Duodenal mucosa (tissue), 2 donors: ENCODE measurements around the gene TMCO6.
A peak's percentile ranks its signal among the peaks of the same experiment; 100 is the strongest.
"Not testable (repeated sequence)": the region's sequence is repeated elsewhere in the genome, so short reads cannot be mapped to it uniquely, and the experiment has no call there.

ENCODE experiments used
- H3K27ac ChIP-seq: one replicate; pipeline ENCODE4 v1.7.0; 2013; ENCODE audit warnings: low read depth, low read length
- H3K27me3 ChIP-seq, 2 donors: one replicate each; pipeline ENCODE4 v1.7.0; 2013; ENCODE audit warnings: low read length in 2 of 2, control low read depth in 1 of 2; ENCODE audit not compliant: insufficient read depth in 2 of 2, control insufficient read depth in 1 of 2
- H3K36me3 ChIP-seq, 2 donors: one replicate each; pipeline ENCODE4 v1.7.0; 2013; ENCODE audit warnings: low read length in 2 of 2, control low read depth in 1 of 2; ENCODE audit not compliant: insufficient read depth in 2 of 2, control insufficient read depth in 1 of 2
- H3K4me1 ChIP-seq, 2 donors: one replicate each; pipeline ENCODE4 v1.7.0; 2013; ENCODE audit warnings: low read length in 2 of 2, control low read depth in 1 of 2; ENCODE audit not compliant: insufficient read depth in 2 of 2, control insufficient read depth in 1 of 2
- H3K4me3 ChIP-seq, 2 donors: one replicate each; pipeline ENCODE4 v1.7.0; 2013; ENCODE audit warnings: low read length in 2 of 2, low read depth in 1 of 2
- H3K9ac ChIP-seq, 2 donors: one replicate each; pipeline ENCODE4 v1.7.0; 2013; ENCODE audit warnings: low read length in 2 of 2, low read depth in 1 of 2
- H3K9me3 ChIP-seq, 2 donors: one replicate each; pipeline ENCODE4 v1.7.0; 2013; ENCODE audit warnings: low read length in 2 of 2, control low read depth in 1 of 2; ENCODE audit not compliant: control insufficient read depth in 1 of 2

Gene TMCO6

GRCh38 chr5:140637371-140638100 is 1.7 kb upstream of the TMCO6 start:
- Histone ChIP-seq H3K4me1 (peaks cover 13 to 21% of the 10 kb centered on the region in 2 donors), H3K36me3 (peaks cover 0 to 12% of the 10 kb centered on the region in 2 donors), H3K27me3 (no peaks in the 10 kb centered on the region), H3K4me3 (no peak overlapping the region), H3K27ac (no peak overlapping the region), H3K9me3 (no peaks in the 10 kb centered on the region), H3K9ac (no peak overlapping the region)

- not testable (repeated sequence) for H3K9me3 ChIP-seq, H3K27me3 ChIP-seq
- H3K4me3 ChIP-seq = peak overlapping the region; percentile 74 to 82
- peak overlapping the region; percentile 73 for H3K27ac ChIP-seq
- H3K9ac ChIP-seq = peak overlapping the region; percentile 58 to 64
- H3K4me1 ChIP-seq = peaks cover 5 to 12% of the 10 kb centered on the region in 2 donors
- peaks cover 2 to 21% of the 10 kb centered on the region in 2 donors for H3K36me3 ChIP-seq
Observed at GRCh38 chr5:140638898-140639147, 428 bp upstream of the TMCO6 start.

- Histone ChIP-seq H3K27me3 (no peaks in the 10 kb centered on the region), H3K9me3 (no peaks in the 10 kb centered on the region), H3K4me1 (peaks cover 12 to 18% of the 10 kb centered on the region in 2 donors), H3K9ac (no peak overlapping the region), H3K36me3 (peaks cover 19 to 37% of the 10 kb centered on the region in 2 donors), H3K4me3 (no peak overlapping the region), H3K27ac (no peak overlapping the region)
Observed at GRCh38 chr5:140641716-140642115, 2.5 kb downstream of the TMCO6 start.

- Histone ChIP-seq H3K27ac (no peak overlapping the region), H3K4me1 (peaks cover 13 to 19% of the 10 kb centered on the region in 2 donors), H3K36me3 (peaks cover 19 to 37% of the 10 kb centered on the region in 2 donors), H3K27me3 (no peaks in the 10 kb centered on the region), H3K9me3 (no peaks in the 10 kb centered on the region), H3K4me3 (no peak overlapping the region), H3K9ac (no peak overlapping the region)
Observed at GRCh38 chr5:140642718-140643117, 3.5 kb downstream of the TMCO6 start.

GRCh38 chr5:140647042-140647419 is 7.8 kb downstream of the TMCO6 start:
- H3K9me3 ChIP-seq = no peaks in the 10 kb centered on the region
- no peaks in the 10 kb centered on the region for H3K27me3 ChIP-seq
- peaks cover 24 to 50% of the 10 kb centered on the region in 2 donors for H3K36me3 ChIP-seq
- peaks cover 13 to 15% of the 10 kb centered on the region in 2 donors for H3K4me1 ChIP-seq
- peak overlapping the region; percentile 72 for H3K27ac ChIP-seq
- H3K9ac ChIP-seq = peak overlapping the region; percentile 77 to 88
- H3K4me3 ChIP-seq = peak overlapping the region; percentile 87 to 95

- no peaks in the 10 kb centered on the region for H3K9me3 ChIP-seq
- no peak overlapping the region for H3K9ac ChIP-seq
- no peak overlapping the region for H3K4me3 ChIP-seq
- H3K36me3 ChIP-seq = peaks cover 49 to 88% of the 10 kb centered on the region in 2 donors
- H3K27ac ChIP-seq = no peak overlapping the region
- H3K27me3 ChIP-seq = no peaks in the 10 kb centered on the region
- peaks cover 0 to 3% of the 10 kb centered on the region in 2 donors for H3K4me1 ChIP-seq
Observed at GRCh38 chr5:140658870-140659269, 19.6 kb downstream of the TMCO6 start.

- peaks cover 43 to 73% of the 10 kb centered on the region in 2 donors for H3K36me3 ChIP-seq
Observed at GRCh38 chr5:140660371-140660770, 21.1 kb downstream of the TMCO6 start.

GRCh38 chr5:140664030-140664358 is 24.7 kb downstream of the TMCO6 start:
- Histone ChIP-seq H3K9ac (peak overlapping the region; percentile 91 to 92), H3K4me1 (peaks cover 0 to 21% of the 10 kb centered on the region in 2 donors), H3K36me3 (peaks cover 42 to 63% of the 10 kb centered on the region in 2 donors), H3K9me3 (no peaks in the 10 kb centered on the region), H3K27ac (peak overlapping the region; percentile 97), H3K4me3 (peak overlapping the region; percentile 97 to 98), H3K27me3 (no peaks in the 10 kb centered on the region)

More at GRCh38 chr5:140660371-140660770, 21.1 kb downstream of the TMCO6 start:
- not testable (repeated sequence) for H3K4me1 ChIP-seq, H3K9ac ChIP-seq, H3K27ac ChIP-seq, H3K9me3 ChIP-seq, H3K27me3 ChIP-seq, H3K4me3 ChIP-seq

GRCh38 chr5:140664359-140665119 is 25.3 kb downstream of the TMCO6 start, which contains the start of gene WDR55:
Gene WDR55, plus strand, starts transcription at chr5:140664904. Its CDS starts 9 bp downstream, at chr5:140664913.
- H3K27ac ChIP-seq = peak within 1 kb of the TSS; percentile 97
- no peaks in the 10 kb centered on the region for H3K27me3 ChIP-seq
- peaks cover 38 to 63% of the 10 kb centered on the region in 2 donors for H3K36me3 ChIP-seq
- H3K9ac ChIP-seq = peak within 1 kb of the TSS; percentile 91 to 92
- H3K4me3 ChIP-seq = peak within 1 kb of the TSS; percentile 97 to 98
- no peaks in the 10 kb centered on the region for H3K9me3 ChIP-seq
- H3K4me1 ChIP-seq = peaks cover 0 to 21% of the 10 kb centered on the region in 2 donors

GRCh38 chr5:140671035-140671434 is 31.8 kb downstream of the TMCO6 start:
- H3K36me3 ChIP-seq = peaks cover 26 to 83% of the 10 kb centered on the region in 2 donors
- not testable (repeated sequence) for H3K27ac ChIP-seq, H3K9ac ChIP-seq, H3K27me3 ChIP-seq, H3K4me1 ChIP-seq, H3K4me3 ChIP-seq, H3K9me3 ChIP-seq
